Measurements from ENCODE around the gene AASDH. TPM values are rescaled to one million over a fixed set of nuclear protein-coding genes. Genes with fewer than 3 reads are reported as not detected.

Gene AASDH
- total RNA-seq, 1 experiment from 2014 or later: 3.8 TPM

Other genes with a start within 250 kb of the AASDH start
- gene PPAT, start 48.1 kb upstream of the AASDH start, total RNA-seq (2021): 38.6 and 41.6 TPM in 2 replicates
- gene PAICS, start 48.8 kb upstream of the AASDH start, total RNA-seq (2021): 190 and 209 TPM in 2 replicates
- gene SRP72, start 80.1 kb upstream of the AASDH start, total RNA-seq (2021): 82.9 and 87.4 TPM in 2 replicates
- gene ARL9, start 118.3 kb upstream of the AASDH start, total RNA-seq (2021): 0.20 and 0.24 TPM in 2 replicates